B cell (primary cell): ENCODE data around the gene RSL1D1. TPM values are rescaled to one million over a fixed set of nuclear protein-coding genes. Genes with fewer than 3 reads are reported as not detected.
"Not testable (repeated sequence)": the region's sequence is repeated elsewhere in the genome, so short reads cannot be mapped to it uniquely, and the experiment has no call there.

Experiments
- ATAC-seq: fragments of 200-7000 bp; cut with Tn5 transposase; one replicate; pipeline ENCODE4 v1.10.0; 2021; ENCODE audit warnings: low read depth, mild to moderate bottlenecking, moderate number of reproducible peaks, moderate library complexity
- CTCF ChIA-PET: fragments of 350-600 bp; sonication (Branson Sonifier 250); formaldehyde crosslinking; loops from one replicate; lab custom pipeline; 2021; ENCODE audit warnings: antibody characterized with exemption, inconsistent platforms; lab: Charles Lee
- POLR2A ChIA-PET: fragments of 350-600 bp; sonication (Branson Sonifier 250); formaldehyde crosslinking; loops from one replicate; lab custom pipeline; 2021; ENCODE audit warnings: antibody characterized with exemption; lab: Charles Lee
- DNase-seq: peaks from one replicate; pipeline ENCODE4 v3.0.0; 2013
- H2AFZ ChIP-seq: 2 replicates; pipeline ENCODE4 v1.6.1; 2012; ENCODE audit warnings: mild to moderate bottlenecking, low read depth, low read length; ENCODE audit not compliant: insufficient read depth, poor library complexity, severe bottlenecking
- H3K27ac ChIP-seq, 2 donors: 1 replicate in 1 of 2; 2 replicates in 1 of 2; pipeline ENCODE4 v1.5.1; 2012 to 2013; ENCODE audit warnings: low read length in 2 of 2, mild to moderate bottlenecking in 2 of 2, moderate library complexity in 1 of 2
- H3K27me3 ChIP-seq, 4 experiments: fragments of 200-600 bp in 1 of 4; sonication (generic) in 1 of 4; replicated peaks in 1 of 4; 1 replicate in 2 of 4; 2 replicates in 2 of 4; pipeline versions ENCODE4 v1.6.1 to v1.7.0; 2013 to 2016; ENCODE audit warnings: low read length in 3 of 4, mild to moderate bottlenecking in 2 of 4, mixed read lengths in 1 of 4, moderate library complexity in 1 of 4; ENCODE audit not compliant: insufficient read depth in 4 of 4, control insufficient read depth in 3 of 4; ENCODE audit errors: control extremely low read depth in 1 of 4
- H3K36me3 ChIP-seq, 2 experiments: replicated peaks in 1 of 2; 1 replicate in 1 of 2; 2 replicates in 1 of 2; pipeline versions ENCODE4 v1.6.1 to v1.7.1; 2013; ENCODE audit warnings: low read length in 1 of 2; ENCODE audit not compliant: insufficient read depth in 2 of 2, control insufficient read depth in 1 of 2; ENCODE audit errors: control extremely low read depth in 1 of 2, extremely low read depth in 1 of 2
- H3K4me1 ChIP-seq, 2 donors: fragments of 200-600 bp in 1 of 2; sonication (generic) in 1 of 2; 1 replicate in 1 of 2; 2 replicates in 1 of 2; pipeline versions ENCODE4 v1.5.1 to v1.6.1; 2013 to 2017; ENCODE audit warnings: low read length in 2 of 2; ENCODE audit not compliant: control insufficient read depth in 2 of 2, insufficient read depth in 2 of 2
- H3K4me2 ChIP-seq: replicated peaks from 2 replicates; pipeline ENCODE3; 2012; ENCODE audit warnings: mild to moderate bottlenecking, low read depth, low read length; ENCODE audit not compliant: poor library complexity, severe bottlenecking
- H3K4me3 ChIP-seq, 5 experiments: fragments of 200-600 bp in 1 of 5; sonication (generic) in 1 of 5; 1 replicate in 3 of 5; 2 replicates in 2 of 5; pipeline versions ENCODE4 v1.5.1 to v1.7.0; 2011 to 2016; ENCODE audit warnings: low read length in 4 of 5, mild to moderate bottlenecking in 4 of 5, low read depth in 2 of 5, control low read depth in 1 of 5, moderate library complexity in 1 of 5; ENCODE audit not compliant: insufficient read depth in 1 of 5; ENCODE audit errors: control extremely low read depth in 1 of 5, extremely low read depth in 1 of 5
- H3K79me2 ChIP-seq: fragments of 200-600 bp; sonication (generic); one replicate; pipeline ENCODE4 v1.6.0; 2016; ENCODE audit warnings: low read length; ENCODE audit not compliant: control insufficient read depth, insufficient read depth
- H3K9ac ChIP-seq: fragments of 200-600 bp; sonication (generic); 2 replicates; pipeline ENCODE4 v1.6.1; 2017; ENCODE audit warnings: mild to moderate bottlenecking, low read length, moderate library complexity
- H3K9me3 ChIP-seq, 3 donors: one replicate each; pipeline versions ENCODE4 v1.6.1 to v1.7.1; 2013; ENCODE audit warnings: low read length in 2 of 3; ENCODE audit not compliant: control insufficient read depth in 2 of 3, insufficient read depth in 1 of 3; ENCODE audit errors: control extremely low read depth in 1 of 3
- H4K20me1 ChIP-seq: 2 replicates; pipeline ENCODE4 v1.6.0; 2012; ENCODE audit warnings: mild to moderate bottlenecking, low read length; ENCODE audit not compliant: insufficient read depth, control insufficient read depth, poor library complexity, severe bottlenecking
- H3K27ac Mint-ChIP-seq: one replicate; pipeline ENCODE4 v1.8.0; 2021; ENCODE audit warnings: mixed read lengths
- H3K27me3 Mint-ChIP-seq: one replicate; pipeline ENCODE4 v1.8.0; 2021; ENCODE audit warnings: mixed read lengths
- H3K4me1 Mint-ChIP-seq: one replicate; pipeline ENCODE4 v1.8.0; 2021; ENCODE audit warnings: mixed read lengths
- H3K4me3 Mint-ChIP-seq: one replicate; pipeline ENCODE4 v1.8.0; 2021; ENCODE audit warnings: mixed read lengths
- H3K9me3 Mint-ChIP-seq: one replicate; pipeline ENCODE4 v1.8.0; 2022; ENCODE audit warnings: mixed read lengths; ENCODE audit not compliant: insufficient read depth
- EZH2 ChIP-seq: IDR thresholded peaks from 2 replicates; pipeline ENCODE4 v1.6.1; 2012; ENCODE audit warnings: borderline replicate concordance, low read depth, mild to moderate bottlenecking, moderate library complexity, low read length; ENCODE audit not compliant: insufficient read depth, poor library complexity, severe bottlenecking
- WGBS: methylation state at CpG from one replicate; pipeline ENCODE4 v1.1.5; 2013; ENCODE audit warnings: missing lambda C conversion rate; ENCODE audit not compliant: insufficient coverage; 5-methylcytosine and 5-hydroxymethylcytosine counted together
- intact Hi-C: fragments of 100-400 bp; cut with micrococcal nuclease; formaldehyde crosslinking; loops from one replicate; pipeline ENCODE4 v1.10.0; 2022
- polyA plus RNA-seq: library from polyadenylated mRNA; depleted of rRNA; stranded (reverse); fragments of >200 nt; gene quantifications from 2 replicates; pipeline ENCODE4 v1.2.3, GENCODE V29; 2012
- total RNA-seq, 2 donors: library from RNA; stranded (reverse); fragments of 120-200 nt in 1 of 2; gene quantifications; 1 replicate in 1 of 2; 2 replicates in 1 of 2; pipeline versions ENCODE4 v1.2.3 to v1.2.4, GENCODE V29; 2013 to 2022
- TF ChIP-seq, protein P1 (sequence below): fragments of 200-600 bp; IDR thresholded peaks from one replicate; pipeline ENCODE4 v1.8.0; 2022; ENCODE audit warnings: antibody characterized with exemption, mild to moderate bottlenecking

Gene RSL1D1
- total and polyA plus RNA-seq, 2 donors (not counting 1 experiment from before 2014, with no cell fraction given) = 21.1 to 167 TPM

DNA sequence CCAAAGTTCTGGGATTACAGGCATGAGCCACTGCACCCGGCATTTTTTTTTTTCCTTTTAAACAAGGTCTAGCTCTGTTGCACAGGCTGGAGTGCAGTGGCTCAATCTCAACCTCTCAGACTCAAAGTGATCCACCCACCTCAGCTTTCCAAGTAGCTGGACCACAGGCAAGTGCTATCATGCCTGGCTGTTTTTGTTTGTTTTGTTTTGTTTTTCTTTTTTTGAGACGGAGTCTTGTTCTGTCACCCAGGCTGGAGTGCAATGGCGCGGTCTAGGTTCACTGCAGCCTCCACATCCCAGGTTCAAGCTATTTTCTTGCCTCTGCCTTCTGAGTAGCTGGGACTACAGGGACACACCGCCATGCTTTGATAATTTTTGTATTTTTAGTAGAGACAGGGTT is 35.2 kb downstream of the RSL1D1 start:
- 96% methylated on average over 3 of the region's 5 CpGs for WGBS
- no peak overlapping the region for H3K27ac ChIP-seq
- POLR2A ChIA-PET = interaction anchor here (0.6 kb wide), 3 partner anchors 10 to 93 kb away, joined by 3 to 4 read pairs (median 3); no protein-coding TSS in a partner anchor
- H3K79me2 ChIP-seq = no peaks in the 10 kb centered on the region
- no peaks in the 10 kb centered on the region for H3K27me3 Mint-ChIP-seq
- peaks cover 5% of the 10 kb centered on the region for H3K4me1 Mint-ChIP-seq
- no peak overlapping the region for H3K4me2 ChIP-seq
- DNase-seq (no peak), ATAC-seq (no peak)
- TF ChIP-seq, protein P1, sequence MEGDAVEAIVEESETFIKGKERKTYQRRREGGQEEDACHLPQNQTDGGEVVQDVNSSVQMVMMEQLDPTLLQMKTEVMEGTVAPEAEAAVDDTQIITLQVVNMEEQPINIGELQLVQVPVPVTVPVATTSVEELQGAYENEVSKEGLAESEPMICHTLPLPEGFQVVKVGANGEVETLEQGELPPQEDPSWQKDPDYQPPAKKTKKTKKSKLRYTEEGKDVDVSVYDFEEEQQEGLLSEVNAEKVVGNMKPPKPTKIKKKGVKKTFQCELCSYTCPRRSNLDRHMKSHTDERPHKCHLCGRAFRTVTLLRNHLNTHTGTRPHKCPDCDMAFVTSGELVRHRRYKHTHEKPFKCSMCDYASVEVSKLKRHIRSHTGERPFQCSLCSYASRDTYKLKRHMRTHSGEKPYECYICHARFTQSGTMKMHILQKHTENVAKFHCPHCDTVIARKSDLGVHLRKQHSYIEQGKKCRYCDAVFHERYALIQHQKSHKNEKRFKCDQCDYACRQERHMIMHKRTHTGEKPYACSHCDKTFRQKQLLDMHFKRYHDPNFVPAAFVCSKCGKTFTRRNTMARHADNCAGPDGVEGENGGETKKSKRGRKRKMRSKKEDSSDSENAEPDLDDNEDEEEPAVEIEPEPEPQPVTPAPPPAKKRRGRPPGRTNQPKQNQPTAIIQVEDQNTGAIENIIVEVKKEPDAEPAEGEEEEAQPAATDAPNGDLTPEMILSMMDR = no peak
- TF ChIP-seq EZH2 = no peak
- no peak overlapping the region for H3K4me3 Mint-ChIP-seq
- intact Hi-C loops = no loop called here
- H3K36me3 ChIP-seq = no peaks in the 10 kb centered on the region
- no peak overlapping the region for H3K27ac Mint-ChIP-seq
- H3K4me3 ChIP-seq = no peak overlapping the region
- H3K9me3 ChIP-seq = no peaks in the 10 kb centered on the region
- peaks cover 0 to 4% of the 10 kb centered on the region in 2 donors for H3K4me1 ChIP-seq
- no peak overlapping the region for H3K9ac ChIP-seq
- CTCF ChIA-PET = interaction anchor here (0.5 to 2.5 kb wide), 5 partner anchors 98 to 444 kb away, joined by 3 to 9 read pairs (median 5); no protein-coding TSS in a partner anchor
- H3K27me3 ChIP-seq = no peaks in the 10 kb centered on the region
- H3K9me3 Mint-ChIP-seq = no peaks in the 10 kb centered on the region
- H4K20me1 ChIP-seq = no peaks in the 10 kb centered on the region
- H2AFZ ChIP-seq = no peak overlapping the region

DNA sequence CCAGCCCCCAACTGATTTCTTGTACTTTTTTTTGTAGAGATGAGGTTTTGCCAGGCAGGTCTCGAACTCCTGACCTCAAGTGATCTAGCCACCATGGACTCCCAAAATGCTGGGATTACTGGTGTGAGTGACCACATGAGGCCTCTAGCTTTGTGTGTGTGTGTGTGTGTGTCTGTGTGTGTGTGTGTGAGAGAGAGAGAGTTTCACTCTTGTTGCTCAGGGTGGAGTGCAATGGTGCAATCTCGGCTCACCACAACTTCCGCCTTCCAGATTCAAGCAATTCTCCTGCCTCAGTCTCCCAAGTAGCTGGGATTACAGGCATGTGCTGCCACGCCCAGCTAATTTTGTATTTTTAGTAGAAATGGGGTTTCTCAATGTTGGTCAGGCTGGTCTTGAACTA is 36.5 kb downstream of the RSL1D1 start:
- peaks cover 0 to 15% of the 10 kb centered on the region in 2 donors for H3K4me1 ChIP-seq
- POLR2A ChIA-PET = interaction anchor here (0.6 to 0.7 kb wide), 2 partner anchors 559 to 573 kb away, joined by 3 read pairs; partner anchors contain the start of gene SOCS1
- not testable (repeated sequence) for H3K9me3 Mint-ChIP-seq, H3K27ac Mint-ChIP-seq, H3K4me2 ChIP-seq, H3K4me3 Mint-ChIP-seq, H3K4me1 Mint-ChIP-seq, H3K27me3 ChIP-seq, H3K27me3 Mint-ChIP-seq, H3K79me2 ChIP-seq, H3K4me3 ChIP-seq, H3K27ac ChIP-seq, ATAC-seq, H3K9ac ChIP-seq, DNase-seq, H4K20me1 ChIP-seq, H3K36me3 ChIP-seq, H2AFZ ChIP-seq
- CTCF ChIA-PET = interaction anchor here (0.6 to 2.5 kb wide), 6 partner anchors 17 to 283 kb away, joined by 3 to 9 read pairs (median 3); no protein-coding TSS in a partner anchor
- no CpG with 5 or more reads among the region's 4 CpGs for WGBS
- peaks cover 0 to 12% (median 0%) of the 10 kb centered on the region in 3 donors for H3K9me3 ChIP-seq
- intact Hi-C loops = loop anchor here (2.0 to 5.0 kb wide), 3 partner anchors 47 to 852 kb away; no protein-coding TSS in a partner anchor
